NCI-H82 (cell line): ENCODE measurements around the gene SPEF2.
"Not testable (repeated sequence)": the region's sequence is repeated elsewhere in the genome, so short reads cannot be mapped to it uniquely, and the experiment has no call there.

Experiments used
- DNase-seq: peaks from one replicate; lab custom pipeline; 2025; lab: John Stamatoyannopoulos, UW

SPEF2 gene

GRCh38 chr5:35853631-35854030 is 236.0 kb downstream of the SPEF2 start:
- DNase-seq, result no peak

- no peak for DNase-seq
Measured at GRCh38 chr5:35854248-35854647, 236.6 kb downstream of the SPEF2 start.

GRCh38 chr5:35855187-35855586 is 237.5 kb downstream of the SPEF2 start:
- no peak for DNase-seq

- DNase-seq, result not testable (repeated sequence)
Measured at GRCh38 chr5:35856186-35856764, 238.6 kb downstream of the SPEF2 start.

- DNase-seq, result no peak
Measured at GRCh38 chr5:35856765-35857351, 239.2 kb downstream of the SPEF2 start, which contains the start of gene IL7R. Gene IL7R (plus strand): TSS chr5:35856891. CDS start chr5:35856978, 87 bp downstream.

- DNase-seq, result no peak
Measured at GRCh38 chr5:35857606-35858205, 240.0 kb downstream of the SPEF2 start.

GRCh38 chr5:35859101-35859661 is 241.5 kb downstream of the SPEF2 start:
- no peak for DNase-seq

- no peak for DNase-seq
Measured at GRCh38 chr5:35860686-35861085, 243.0 kb downstream of the SPEF2 start.

- no peak for DNase-seq
Measured at GRCh38 chr5:35861718-35862117, 244.1 kb downstream of the SPEF2 start.

GRCh38 chr5:35862126-35862525 is 244.5 kb downstream of the SPEF2 start:
- DNase-seq, result no peak

GRCh38 chr5:35863159-35863558 is 245.5 kb downstream of the SPEF2 start:
- no peak for DNase-seq
